HG03108 (cell line): Measurements from ENCODE around the gene IGSF8.
"Not testable (repeated sequence)": the region's sequence is repeated elsewhere in the genome, so short reads cannot be mapped to it uniquely, and the experiment has no call there.

ENCODE experiments used
- ATAC-seq: cut with Tn5 transposase; IDR thresholded peaks from one replicate; pipeline ENCODE4 v1.9.1; 2021; ENCODE audit warnings: moderate library complexity; ENCODE audit not compliant: unreplicated experiment

The IGSF8 gene

GRCh38 chr1:160127381-160127780 is 29.0 kb upstream of the IGSF8 start:
- ATAC-seq = no peak

DNA sequence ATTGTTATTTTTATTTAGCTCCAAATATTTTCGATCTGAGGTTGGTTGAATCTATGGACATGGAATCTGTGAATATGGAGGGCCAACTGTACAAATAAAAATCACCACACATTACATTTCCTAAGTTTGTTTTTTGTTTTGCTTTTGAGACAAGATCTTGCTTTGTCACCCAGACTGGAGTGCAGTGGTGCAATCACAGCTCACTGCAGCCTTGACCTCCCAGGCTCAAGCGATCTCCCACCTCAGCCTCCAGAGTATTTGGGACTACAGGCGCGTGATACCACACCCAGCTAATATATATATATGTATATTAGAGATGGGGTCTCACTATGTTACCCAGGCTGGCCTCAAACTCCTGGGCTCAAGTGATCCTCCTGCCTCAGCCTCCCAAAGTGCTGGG is 27.9 kb upstream of the IGSF8 start:
- ATAC-seq = not testable (repeated sequence)

DNA sequence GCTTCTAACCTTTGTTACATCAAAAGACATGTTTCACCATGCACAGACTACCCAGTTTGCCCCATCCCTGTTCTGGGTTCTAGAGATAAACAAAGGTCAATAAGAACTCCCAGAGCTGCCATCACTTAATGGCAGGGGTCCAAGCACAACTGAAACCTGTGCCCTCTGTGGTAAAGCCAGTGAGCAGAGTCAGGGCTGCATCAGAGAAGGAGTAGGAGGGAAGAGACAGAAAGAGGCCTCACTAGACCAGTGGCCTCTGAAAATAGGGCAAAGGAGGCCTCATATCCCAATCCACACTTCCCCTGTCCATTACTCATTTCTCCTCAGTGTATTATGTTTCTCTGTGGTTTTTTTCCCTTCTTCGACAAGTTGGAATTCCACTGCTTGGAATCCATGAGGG is 27.3 kb upstream of the IGSF8 start:
- no peak for ATAC-seq

DNA sequence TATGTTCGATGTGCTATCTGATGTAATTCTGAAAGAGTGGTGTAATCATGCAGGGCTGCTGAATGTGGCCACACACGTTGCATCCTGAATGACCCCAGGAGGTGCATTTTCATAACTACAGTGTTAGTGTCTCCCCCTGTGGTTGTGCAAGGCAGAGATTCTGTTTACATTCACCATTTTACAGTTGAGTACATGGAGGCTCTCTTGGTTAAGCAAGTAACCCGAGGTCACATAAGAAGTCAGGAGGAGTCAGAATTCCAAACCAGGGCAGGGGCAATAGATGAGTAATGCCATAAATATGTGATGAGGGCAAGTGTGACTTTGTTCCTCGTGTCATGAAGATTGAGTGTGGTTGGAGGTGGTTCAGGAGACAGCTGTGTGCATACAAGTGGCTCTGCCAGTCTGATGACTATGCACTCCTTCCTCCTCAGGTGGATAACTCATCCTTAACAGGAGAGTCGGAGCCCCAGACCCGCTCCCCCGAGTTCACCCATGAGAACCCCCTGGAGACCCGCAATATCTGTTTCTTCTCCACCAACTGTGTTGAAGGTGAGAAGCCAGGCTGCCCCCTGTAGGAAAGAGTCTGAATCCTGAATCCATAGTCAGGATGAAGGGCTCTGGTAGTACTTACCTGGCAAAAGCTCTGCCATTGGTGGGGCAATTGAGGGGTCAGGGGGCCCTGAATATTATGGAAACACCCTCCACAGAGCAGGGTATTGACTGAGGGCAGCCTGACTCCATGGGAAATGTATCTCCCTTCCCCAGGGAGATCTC is 26.5 kb upstream of the IGSF8 start:
- no peak for ATAC-seq

DNA sequence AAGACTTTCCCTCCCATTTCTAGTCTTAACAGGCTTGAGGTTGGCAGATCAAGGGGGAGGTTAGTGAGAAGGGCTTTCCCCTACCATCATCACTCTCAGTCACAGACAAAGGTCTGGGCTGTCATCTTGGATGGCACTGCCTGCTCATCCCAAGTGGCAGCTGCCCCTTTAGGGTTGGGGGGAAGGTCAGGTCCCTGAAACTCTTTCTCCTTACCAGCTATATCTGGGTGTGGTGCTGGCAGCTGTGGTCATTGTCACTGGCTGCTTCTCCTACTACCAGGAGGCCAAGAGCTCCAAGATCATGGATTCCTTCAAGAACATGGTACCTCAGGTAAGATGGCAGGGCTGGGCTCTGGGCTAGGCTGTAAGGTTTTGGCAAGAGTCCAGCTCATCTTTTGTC is 25.3 kb upstream of the IGSF8 start:
- no peak for ATAC-seq

DNA sequence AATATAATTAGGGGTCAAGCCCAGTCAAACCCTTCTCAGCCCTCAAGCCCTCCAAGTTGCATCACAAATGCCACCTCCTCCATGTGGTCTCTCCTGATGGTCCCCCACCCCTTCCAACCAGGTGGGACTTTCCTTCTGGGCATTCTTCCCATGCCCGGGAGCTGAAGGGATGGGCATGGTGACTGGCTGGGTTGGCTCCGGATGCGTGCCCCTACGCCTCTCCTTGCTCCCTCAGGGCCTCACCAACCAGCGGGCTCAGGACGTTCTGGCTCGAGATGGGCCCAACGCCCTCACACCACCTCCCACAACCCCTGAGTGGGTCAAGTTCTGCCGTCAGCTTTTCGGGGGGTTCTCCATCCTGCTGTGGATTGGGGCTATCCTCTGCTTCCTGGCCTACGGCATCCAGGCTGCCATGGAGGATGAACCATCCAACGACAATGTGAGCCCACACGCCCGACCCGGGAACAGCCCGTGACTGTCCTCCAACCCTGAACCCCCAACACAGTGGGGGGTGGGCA is 24.6 kb upstream of the IGSF8 start:
- ATAC-seq = no peak

DNA sequence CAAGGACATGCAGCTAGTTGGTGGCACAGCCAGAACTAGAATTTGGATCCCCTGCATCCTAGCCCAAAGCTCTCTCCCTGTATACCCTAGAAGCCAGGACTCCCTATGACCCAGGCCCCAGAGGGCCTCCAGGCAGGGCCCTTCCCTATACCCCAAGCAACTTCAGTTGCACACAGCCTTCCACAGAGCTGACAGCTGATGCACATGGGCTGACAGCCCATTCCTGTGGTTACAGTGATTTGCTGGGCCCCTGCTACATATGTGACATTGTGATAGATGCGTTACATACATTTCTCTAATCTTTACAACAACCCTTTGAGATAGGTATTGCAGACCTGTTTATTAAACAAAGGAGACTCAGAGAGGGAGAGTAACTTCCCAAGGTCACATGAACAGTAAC is 23.0 kb upstream of the IGSF8 start:
- no peak for ATAC-seq

DNA sequence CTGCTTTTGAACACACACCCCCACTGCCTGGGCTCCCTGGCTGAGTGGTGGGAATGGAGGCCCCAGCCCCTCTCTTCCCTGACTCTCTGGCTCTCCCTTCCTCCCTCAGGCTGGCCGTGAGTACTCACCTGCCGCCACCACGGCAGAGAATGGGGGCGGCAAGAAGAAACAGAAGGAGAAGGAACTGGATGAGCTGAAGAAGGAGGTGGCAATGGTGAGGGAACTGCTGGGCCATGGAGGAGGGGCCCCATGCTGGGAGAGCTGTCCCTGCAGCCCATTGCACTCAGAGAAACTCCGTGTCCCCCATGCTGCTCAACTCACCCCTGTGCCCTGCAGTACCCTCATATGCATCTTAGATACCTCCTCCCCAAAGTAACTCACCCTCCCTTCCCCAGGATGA is 22.4 kb upstream of the IGSF8 start:
- ATAC-seq = no peak

GRCh38 chr1:160118928-160119327 is 20.5 kb upstream of the IGSF8 start:
- ATAC-seq = no peak

DNA sequence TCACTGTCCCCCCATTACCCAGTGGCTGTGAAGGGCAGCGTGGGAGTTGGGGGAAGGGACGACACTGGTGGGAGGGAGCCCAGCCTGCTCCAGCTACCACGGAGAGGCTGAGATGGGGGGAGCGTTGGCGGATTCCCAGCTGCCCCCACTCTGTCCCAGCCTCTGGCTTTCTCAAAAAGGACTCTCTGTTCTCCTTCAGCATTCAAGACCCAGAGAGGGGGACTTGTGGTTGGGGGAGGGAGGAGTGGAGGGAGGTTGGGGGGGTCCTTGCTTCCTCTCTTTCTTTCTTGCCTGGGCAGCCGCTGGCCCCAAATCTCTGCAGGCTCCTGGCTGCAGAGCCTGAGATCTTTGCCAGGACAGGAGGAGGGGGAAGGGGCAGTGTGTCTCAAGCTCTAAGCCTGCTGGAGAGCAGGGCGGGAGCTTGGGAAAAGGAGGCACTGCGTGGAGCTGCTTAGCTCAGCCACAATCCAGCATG is 19.3 kb upstream of the IGSF8 start:
- ATAC-seq = no peak

DNA sequence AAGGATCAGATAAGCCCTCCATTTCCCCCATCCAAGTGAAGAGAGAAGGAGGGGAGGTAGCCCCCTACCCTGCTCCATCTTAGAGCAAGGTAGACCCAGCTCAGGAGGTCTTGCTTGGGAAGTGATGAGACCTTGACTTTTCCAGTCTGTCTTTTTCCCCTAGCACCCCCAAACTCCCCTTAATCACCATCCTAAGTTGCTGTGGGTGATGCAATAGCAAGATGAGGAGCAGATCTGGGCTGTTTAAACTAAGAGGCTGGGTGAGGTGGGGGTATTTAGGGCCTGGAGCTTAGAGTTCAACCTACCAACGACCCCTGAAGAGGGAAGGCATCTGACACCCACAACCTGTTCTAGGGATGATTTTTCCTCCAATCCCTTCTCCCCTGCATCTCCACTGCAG is 18.9 kb upstream of the IGSF8 start:
- ATAC-seq = no peak

- no peak for ATAC-seq
Observed at GRCh38 chr1:160116283-160117147, 18.1 kb upstream of the IGSF8 start.

DNA sequence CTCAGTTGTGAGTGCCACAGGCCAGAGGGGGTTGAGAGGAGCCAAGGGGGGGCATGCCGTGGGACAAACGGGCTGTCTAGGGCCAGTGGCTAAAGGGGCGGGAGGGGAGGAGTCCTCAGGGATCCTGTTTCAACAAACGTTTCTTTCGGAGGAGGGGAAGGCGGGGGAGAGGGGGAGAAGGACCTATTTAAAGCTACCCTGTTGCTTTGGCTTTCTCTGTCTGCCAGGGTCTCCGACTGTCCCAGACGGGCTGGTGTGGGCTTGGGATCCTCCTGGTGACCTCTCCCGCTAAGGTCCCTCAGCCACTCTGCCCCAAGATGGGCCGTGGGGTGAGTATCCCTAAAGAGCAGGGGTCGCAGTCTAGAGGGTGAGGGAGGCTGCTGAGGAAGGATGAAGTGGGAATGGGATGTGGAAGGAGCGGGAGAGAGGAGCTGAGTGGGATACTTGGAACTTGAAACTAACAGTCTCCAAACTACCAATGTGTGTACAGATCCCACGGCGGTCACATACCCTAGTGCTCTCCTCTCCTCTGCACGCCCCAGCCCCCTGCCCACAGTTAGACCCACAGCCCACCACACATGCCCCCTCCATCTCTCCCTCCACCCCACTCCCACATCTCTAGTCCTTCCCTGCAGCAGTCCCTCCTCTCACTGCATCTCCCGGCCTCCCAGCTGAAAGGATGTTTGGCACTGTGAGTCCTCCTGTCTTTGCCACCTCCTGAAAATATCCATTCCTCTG is 17.3 kb upstream of the IGSF8 start, which contains the start of gene ATP1A2:
TSS of gene ATP1A2 (plus strand) at position 215 of the 738 bp plus-strand sequence. CDS start at position 318, 103 bp downstream.
- ATAC-seq = no peak

- no peak for ATAC-seq
Observed at GRCh38 chr1:160114085-160114484, 15.7 kb upstream of the IGSF8 start.

DNA sequence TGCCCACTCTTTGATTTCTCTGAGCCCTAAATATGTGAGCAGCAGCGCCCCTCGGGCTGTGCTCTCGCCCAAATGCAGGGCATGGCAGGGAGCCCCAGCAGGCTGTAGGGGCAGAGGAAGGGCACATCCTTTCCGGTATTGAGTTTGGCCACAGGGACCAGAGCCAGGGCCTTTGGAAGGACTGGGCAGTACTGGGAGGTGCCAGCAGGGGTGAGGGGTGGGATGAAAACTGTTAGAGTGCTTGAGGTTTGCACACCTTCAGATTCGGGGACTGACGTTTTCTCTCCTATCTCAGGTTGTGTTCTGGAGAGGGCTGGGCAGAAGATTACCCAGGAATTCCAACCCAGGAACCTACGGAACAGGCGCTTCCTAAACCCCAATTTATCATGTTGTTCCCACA is 15.0 kb upstream of the IGSF8 start:
- no peak for ATAC-seq

GRCh38 chr1:160112357-160112756 is 13.9 kb upstream of the IGSF8 start:
- ATAC-seq = no peak

DNA sequence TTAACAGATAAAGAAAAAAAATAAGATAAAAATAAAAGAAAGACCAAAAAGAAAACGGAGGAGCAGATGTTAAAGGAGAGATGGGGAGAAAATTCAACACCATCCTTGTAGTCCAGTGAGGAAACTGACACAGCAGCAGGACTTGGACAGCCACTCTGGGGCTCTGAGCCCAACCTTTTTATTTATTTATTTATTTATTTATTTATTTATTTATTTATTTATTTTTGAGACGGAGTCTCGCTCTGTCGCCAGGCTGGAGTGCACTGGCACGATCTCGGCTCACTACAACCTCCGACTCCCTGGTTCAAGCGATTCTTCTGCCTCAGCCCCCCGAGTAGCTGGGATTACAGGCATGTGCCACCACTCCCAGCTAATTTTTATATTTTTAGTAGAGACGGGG is 13.0 kb upstream of the IGSF8 start:
- not testable (repeated sequence) for ATAC-seq

GRCh38 chr1:160109686-160110085 is 11.3 kb upstream of the IGSF8 start:
- no peak for ATAC-seq

GRCh38 chr1:160108888-160109662 is 10.7 kb upstream of the IGSF8 start:
- no peak for ATAC-seq

GRCh38 chr1:160107512-160107911 is 9.1 kb upstream of the IGSF8 start:
- no peak for ATAC-seq
